Muscle layer of duodenum (tissue), 2 donors: ENCODE results near the gene NOD1.

Experiments
- H3K27ac ChIP-seq: one replicate; pipeline ENCODE4 v1.7.0; 2013; ENCODE audit warnings: mild to moderate bottlenecking, low read length
- H3K27me3 ChIP-seq: one replicate; pipeline ENCODE4 v1.7.0; 2013; ENCODE audit warnings: low read depth, mild to moderate bottlenecking, control low read depth, low read length
- H3K36me3 ChIP-seq, 2 donors: one replicate each; pipeline ENCODE4 v1.7.0; 2013; ENCODE audit warnings: low read length in 2 of 2, control low read depth in 1 of 2, mild to moderate bottlenecking in 1 of 2; ENCODE audit not compliant: insufficient read depth in 2 of 2, control insufficient read depth in 1 of 2
- H3K4me1 ChIP-seq, 2 donors: one replicate each; pipeline ENCODE4 v1.7.0; 2013; ENCODE audit warnings: low read length in 2 of 2, mild to moderate bottlenecking in 2 of 2, control low read depth in 1 of 2, moderate library complexity in 1 of 2; ENCODE audit not compliant: insufficient read depth in 2 of 2, control insufficient read depth in 1 of 2
- H3K4me3 ChIP-seq, 2 donors: one replicate each; pipeline ENCODE4 v1.7.0; 2013; ENCODE audit warnings: low read length in 2 of 2, low read depth in 1 of 2, mild to moderate bottlenecking in 1 of 2
- H3K9me3 ChIP-seq, 2 donors: one replicate each; pipeline ENCODE4 v1.7.0; 2013; ENCODE audit warnings: low read length in 2 of 2, control low read depth in 1 of 2, mild to moderate bottlenecking in 1 of 2; ENCODE audit not compliant: control insufficient read depth in 1 of 2
- donor health status: healthy.

NOD1 gene

DNA sequence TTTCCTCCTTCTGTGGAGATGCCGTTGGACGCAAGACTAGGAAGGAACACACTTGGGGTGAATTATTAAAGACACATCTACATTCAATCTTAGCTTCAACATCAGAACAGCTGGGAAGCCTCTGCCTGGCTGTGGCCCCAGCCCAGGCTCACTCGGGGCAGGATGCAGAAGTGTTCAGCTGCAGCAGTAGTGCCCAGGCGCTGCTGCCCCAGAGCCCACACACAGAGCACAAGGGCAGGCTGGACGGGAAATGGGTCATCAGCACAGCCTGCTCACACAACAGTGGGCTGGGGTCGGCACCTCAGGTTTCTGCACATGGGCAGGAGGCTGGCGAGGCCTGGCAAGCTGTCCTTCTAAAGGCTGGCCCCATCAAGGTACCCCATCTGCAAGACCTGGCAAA, 42.5 kb downstream of the NOD1 start:
- Histone ChIP-seq H3K9me3 (no peaks in the 10 kb centered on the region), H3K36me3 (peaks cover 13 to 22% of the 10 kb centered on the region in 2 donors), H3K27me3 (no peaks in the 10 kb centered on the region), H3K27ac (no peak overlapping the region), H3K4me3 (no peak overlapping the region), H3K4me1 (peaks cover 20 to 24% of the 10 kb centered on the region in 2 donors)

DNA sequence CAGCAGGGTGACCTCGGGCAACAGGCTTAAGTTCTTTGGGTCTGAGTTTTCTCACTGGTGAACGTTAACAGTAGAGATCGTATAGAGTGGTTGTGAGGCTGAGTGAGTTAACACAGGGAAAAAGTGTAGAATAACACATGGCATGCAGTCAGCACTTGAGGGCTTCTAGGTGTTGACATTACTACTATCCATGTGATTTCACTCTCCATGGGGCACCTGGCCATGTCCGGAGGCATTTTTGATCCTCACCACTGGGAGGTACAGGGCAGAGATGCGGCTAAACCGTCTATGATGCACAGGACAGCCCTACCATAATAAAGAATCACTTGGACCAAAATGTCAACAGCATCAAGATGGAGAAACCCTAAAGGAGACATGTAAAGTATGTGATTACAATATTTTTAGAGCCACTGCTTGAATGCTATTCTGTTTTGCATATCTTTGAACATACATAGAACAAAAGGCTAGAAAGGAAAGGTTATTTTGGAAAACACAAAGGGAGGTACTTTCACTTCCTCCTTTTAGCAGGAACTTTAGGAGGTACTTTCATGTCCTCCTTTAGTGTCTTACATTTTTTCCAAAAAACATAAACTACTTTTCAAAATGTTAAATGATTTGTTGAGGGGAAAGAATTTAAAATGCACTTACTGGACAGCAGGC, 44.3 kb downstream of the NOD1 start:
- peaks cover 29 to 33% of the 10 kb centered on the region in 2 donors for H3K4me1 ChIP-seq
- H3K27ac ChIP-seq = no peak overlapping the region
- peaks cover 15 to 22% of the 10 kb centered on the region in 2 donors for H3K36me3 ChIP-seq

DNA sequence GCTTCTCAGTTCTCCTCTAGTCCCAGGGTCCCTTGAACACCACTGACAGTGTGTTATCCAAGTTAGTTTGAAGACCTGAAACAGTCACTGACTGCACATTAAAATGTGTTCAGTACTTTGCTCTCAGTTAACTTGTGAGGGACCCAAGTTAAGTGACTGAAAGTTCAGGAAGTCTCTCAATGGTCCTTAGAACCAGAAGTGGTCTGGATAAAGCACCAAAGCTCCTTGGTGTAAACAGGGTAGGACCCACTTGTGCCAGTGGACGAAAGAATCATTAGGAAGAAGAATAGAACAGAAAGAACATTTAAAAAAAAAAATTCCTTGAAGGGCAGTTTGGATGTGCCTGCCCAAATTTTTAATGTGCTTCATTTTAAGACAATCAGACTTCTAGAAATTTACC, 45.1 kb downstream of the NOD1 start:
- Histone ChIP-seq H3K27ac (peak overlapping the region; percentile 25), H3K4me1 (peaks cover 33 to 35% of the 10 kb centered on the region in 2 donors)

More for the DNA sequence above, 44.3 kb downstream of the NOD1 start:
- no peaks in the 10 kb centered on the region for H3K27me3 ChIP-seq
- H3K4me3 ChIP-seq = no peak overlapping the region
- no peaks in the 10 kb centered on the region for H3K9me3 ChIP-seq

DNA sequence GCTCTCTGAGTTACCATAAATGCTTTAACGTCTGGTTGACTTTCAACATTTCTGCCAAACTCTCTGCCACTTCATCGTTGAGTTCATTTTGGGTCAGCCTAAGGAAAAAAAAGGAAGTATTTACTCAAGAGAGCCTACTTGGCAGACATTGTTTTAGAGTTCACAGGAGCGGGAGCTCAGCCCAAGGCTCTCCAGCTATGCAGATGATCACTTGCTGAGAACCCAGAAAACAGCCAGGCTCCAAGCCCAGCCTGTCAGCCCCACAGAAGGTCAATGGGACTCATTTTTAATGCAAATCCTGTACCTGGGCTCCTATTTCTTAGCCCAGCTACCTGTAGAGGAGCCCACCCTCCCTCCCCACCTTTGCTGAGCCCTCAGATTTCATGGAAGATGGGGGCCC, 45.5 kb downstream of the NOD1 start:
- H3K27me3 ChIP-seq = no peaks in the 10 kb centered on the region
- H3K27ac ChIP-seq = peak overlapping the region; percentile 56
- peaks cover 33 to 35% of the 10 kb centered on the region in 2 donors for H3K4me1 ChIP-seq
- H3K36me3 ChIP-seq = peaks cover 13 to 18% of the 10 kb centered on the region in 2 donors
- no peaks in the 10 kb centered on the region for H3K9me3 ChIP-seq
- H3K4me3 ChIP-seq = no peak overlapping the region

More for the DNA sequence above, 45.1 kb downstream of the NOD1 start:
- Histone ChIP-seq H3K36me3 (peaks cover 17 to 22% of the 10 kb centered on the region in 2 donors), H3K4me3 (no peak overlapping the region), H3K9me3 (no peaks in the 10 kb centered on the region), H3K27me3 (no peaks in the 10 kb centered on the region)

DNA sequence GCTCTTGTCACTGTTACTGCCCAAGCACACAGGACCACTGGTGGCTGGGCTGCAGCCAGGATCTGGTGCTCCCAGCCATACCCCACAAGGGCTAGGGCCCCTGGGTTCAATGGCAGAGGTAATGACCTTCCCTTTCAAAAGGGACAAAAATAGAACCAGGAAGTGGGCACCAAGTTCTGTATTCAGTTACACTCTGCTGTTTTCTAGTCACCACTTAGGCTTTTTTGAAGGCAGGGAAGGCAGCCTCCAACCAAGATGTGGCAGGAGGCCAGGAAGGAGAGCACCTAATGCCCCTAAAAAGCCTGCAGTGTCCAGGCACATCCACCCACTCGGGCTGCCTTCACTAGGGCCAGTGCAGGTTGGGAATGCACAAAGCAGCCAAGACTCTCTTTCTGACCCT, 47.8 kb downstream of the NOD1 start:
- Histone ChIP-seq H3K9me3 (no peaks in the 10 kb centered on the region), H3K36me3 (peaks cover 11 to 13% of the 10 kb centered on the region in 2 donors), H3K27me3 (no peaks in the 10 kb centered on the region), H3K4me1 (peaks cover 33 to 35% of the 10 kb centered on the region in 2 donors), H3K27ac (no peak overlapping the region), H3K4me3 (no peak overlapping the region)

DNA sequence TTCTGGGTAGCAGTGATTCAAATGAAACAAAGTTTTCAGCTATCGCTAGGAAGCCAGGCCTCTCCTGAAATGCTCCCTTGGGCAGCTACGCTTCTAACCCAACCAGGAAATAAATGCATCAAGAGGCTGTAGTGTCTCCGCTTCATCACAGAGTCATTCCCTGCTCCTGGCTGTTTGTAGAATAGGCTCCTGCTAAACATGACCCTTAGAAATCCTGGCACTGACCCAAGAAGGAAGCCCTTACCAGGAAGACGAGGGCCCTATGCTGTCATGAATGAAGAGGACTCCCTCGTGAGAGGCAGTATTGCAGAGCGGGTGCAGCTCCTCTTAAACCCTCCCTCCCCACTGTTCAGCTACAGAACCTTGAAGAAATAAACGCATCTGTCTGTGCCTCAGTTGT, 48.3 kb downstream of the NOD1 start:
- peaks cover 33 to 35% of the 10 kb centered on the region in 2 donors for H3K4me1 ChIP-seq
- peaks cover 15% of the 10 kb centered on the region in 2 donors for H3K36me3 ChIP-seq
- no peak overlapping the region for H3K27ac ChIP-seq

DNA sequence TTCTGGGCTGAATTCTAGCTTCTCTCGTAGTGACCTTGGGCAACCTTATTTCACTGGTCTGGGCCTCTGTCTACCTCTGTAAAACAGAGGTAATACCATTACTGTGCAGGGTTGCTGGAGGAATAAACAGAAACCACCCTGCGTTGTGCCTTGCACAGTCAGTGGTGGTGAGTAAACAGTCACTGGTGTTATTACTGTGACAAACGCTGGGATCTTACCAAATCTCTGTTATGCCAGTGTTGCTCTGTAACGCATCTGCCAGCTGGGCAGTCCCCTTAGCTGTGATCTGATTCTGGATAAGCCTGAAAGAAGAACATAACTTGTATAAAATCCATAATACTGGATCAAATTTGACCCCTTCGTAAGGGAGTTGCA, 49.4 kb downstream of the NOD1 start:
- H3K27me3 ChIP-seq = no peaks in the 10 kb centered on the region
- no peak overlapping the region for H3K4me3 ChIP-seq
- no peaks in the 10 kb centered on the region for H3K9me3 ChIP-seq
- H3K4me1 ChIP-seq = peaks cover 28% of the 10 kb centered on the region in 2 donors
- no peak overlapping the region for H3K27ac ChIP-seq
- peaks cover 15 to 19% of the 10 kb centered on the region in 2 donors for H3K36me3 ChIP-seq

More for the DNA sequence above, 48.3 kb downstream of the NOD1 start:
- Histone ChIP-seq H3K4me3 (no peak overlapping the region), H3K27me3 (no peaks in the 10 kb centered on the region), H3K9me3 (no peaks in the 10 kb centered on the region)

DNA sequence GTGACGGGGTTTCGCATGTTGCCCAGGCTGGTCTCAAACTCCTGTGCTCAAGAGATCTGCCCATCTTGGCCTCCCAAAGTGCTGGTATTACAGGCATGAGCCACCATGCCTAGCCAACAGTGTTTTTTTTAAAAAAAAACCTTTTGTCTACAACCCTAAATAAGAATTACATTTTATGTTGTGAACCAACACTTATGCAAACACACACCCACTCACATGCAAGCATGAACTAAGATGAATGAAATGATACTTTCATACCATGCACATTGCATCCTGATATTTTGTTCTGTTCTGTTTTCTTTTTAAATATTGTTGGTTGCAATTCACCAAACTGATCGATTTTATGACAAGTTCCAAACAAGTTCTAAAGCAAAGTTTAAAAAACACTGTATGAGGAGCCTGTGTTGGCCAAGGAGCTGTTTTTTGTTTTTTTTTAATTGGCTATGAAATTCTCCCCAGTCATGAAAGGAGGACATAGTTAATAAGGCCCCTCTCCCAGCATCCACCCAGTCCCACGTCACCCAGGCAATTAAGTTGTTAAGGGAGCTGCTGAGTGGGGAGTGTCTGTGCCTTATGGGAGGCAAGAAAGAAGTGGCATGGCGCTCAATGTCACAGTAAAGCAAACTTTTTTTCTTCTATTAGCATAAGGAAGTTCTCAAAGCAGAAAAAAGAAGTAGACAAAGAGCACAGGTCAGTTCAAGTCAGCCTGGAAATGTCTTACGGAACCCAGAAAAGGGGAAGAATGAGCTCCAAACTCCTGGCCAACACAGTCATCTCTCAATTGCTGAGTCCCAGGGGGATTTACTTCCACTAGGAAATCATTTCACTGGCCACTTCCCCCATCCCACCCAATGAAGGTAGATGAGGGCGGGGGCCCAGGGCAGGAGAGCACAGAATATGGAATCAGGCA, 50.1 kb downstream of the NOD1 start:
- no peaks in the 10 kb centered on the region for H3K27me3 ChIP-seq
- H3K36me3 ChIP-seq = peaks cover 15 to 19% of the 10 kb centered on the region in 2 donors
- no peaks in the 10 kb centered on the region for H3K9me3 ChIP-seq
- H3K27ac ChIP-seq = no peak overlapping the region
- no peak overlapping the region for H3K4me3 ChIP-seq
- peaks cover 21 to 22% of the 10 kb centered on the region in 2 donors for H3K4me1 ChIP-seq

DNA sequence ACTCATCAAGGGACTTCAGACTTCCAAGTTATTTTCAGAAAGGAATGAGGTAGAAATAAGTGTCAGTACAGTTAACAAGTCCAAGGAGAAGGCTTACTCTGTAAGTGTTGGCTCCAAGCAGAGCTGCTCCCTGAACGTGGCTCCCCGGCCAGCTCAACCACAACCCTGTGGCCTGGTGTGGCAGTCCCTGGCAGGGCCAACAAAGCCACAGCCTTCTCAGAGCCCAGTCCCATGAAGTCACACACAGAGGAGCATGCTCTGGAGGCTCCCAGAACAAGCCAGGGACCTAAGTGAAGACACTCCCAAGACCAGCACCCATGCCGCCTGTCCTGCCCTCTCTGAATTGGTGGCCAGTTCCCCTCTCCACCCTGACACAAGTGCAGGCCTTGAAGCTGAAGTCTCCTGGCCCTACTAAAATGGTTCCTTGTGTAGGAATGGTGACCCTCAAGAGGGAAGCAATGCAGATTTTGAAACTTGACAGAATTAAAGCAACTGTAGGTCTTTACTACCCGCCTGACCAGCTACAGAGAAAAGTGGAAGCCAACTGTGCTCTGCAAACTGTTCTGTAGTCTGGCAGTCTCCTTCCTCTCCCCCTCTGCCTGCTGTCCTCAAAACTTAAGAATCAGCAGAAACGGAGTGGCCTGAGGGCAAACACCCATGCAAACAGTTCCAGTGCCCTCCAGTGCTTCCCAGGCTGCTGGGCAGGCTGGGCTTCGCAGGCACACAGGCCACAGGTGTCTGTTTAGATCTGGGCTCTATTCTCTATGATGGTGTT, 51.1 kb downstream of the NOD1 start:
- H3K27me3 ChIP-seq = no peaks in the 10 kb centered on the region
- peaks cover 15 to 19% of the 10 kb centered on the region in 2 donors for H3K36me3 ChIP-seq
- H3K4me1 ChIP-seq = peaks cover 14 to 18% of the 10 kb centered on the region in 2 donors
- H3K27ac ChIP-seq = no peak overlapping the region
- no peak overlapping the region for H3K4me3 ChIP-seq
- H3K9me3 ChIP-seq = no peaks in the 10 kb centered on the region

DNA sequence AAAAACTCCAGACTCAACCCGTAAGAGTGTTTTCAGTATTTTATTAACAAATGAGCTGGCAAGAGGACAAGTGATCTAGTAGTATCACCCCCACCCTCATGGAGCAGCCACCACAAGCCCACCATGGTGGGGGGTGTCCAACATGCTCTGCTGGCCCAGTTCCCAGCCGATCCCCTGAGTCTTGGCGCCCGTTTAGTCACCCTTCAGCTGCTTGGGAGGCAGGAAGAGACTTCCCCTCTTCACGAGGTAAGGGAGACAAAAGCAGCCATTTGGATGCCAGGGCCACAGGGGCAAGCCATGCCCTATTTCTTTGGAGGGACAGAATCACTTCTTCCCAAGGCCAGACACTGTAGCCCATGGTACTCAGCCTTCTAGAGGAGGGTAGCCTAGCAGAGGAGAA, 54.1 kb downstream of the NOD1 start:
- Histone ChIP-seq H3K4me1 (peaks cover 0 to 6% of the 10 kb centered on the region in 2 donors), H3K36me3 (peaks cover 15 to 19% of the 10 kb centered on the region in 2 donors), H3K9me3 (no peaks in the 10 kb centered on the region), H3K4me3 (no peak overlapping the region), H3K27ac (no peak overlapping the region), H3K27me3 (no peaks in the 10 kb centered on the region)
